Effector memory CD4-positive, alpha-beta T cell (primary cell): ENCODE measurements around the gene TMEM203.

Source experiments
- DNase-seq, 3 donors: peaks; one replicate each; pipeline ENCODE4 v3.0.0-alpha.2; 2020
- H3K27ac ChIP-seq: 2 replicates; pipeline ENCODE4 v1.7.0; 2013; ENCODE audit warnings: mild to moderate bottlenecking, low read length, moderate library complexity; ENCODE audit not compliant: insufficient read depth, poor library complexity, severe bottlenecking
- H3K27me3 ChIP-seq: replicated peaks from 2 replicates; pipeline ENCODE4 v1.7.0; 2013; ENCODE audit warnings: mild to moderate bottlenecking, low read length; ENCODE audit not compliant: insufficient read depth, control insufficient read depth, poor library complexity, severe bottlenecking
- H3K36me3 ChIP-seq: 2 replicates; pipeline ENCODE4 v1.7.0; 2013; ENCODE audit warnings: mild to moderate bottlenecking, low read length, moderate library complexity; ENCODE audit not compliant: control insufficient read depth, insufficient read depth
- H3K4me1 ChIP-seq: 2 replicates; pipeline ENCODE4 v1.7.0; 2013; ENCODE audit warnings: low read length, mild to moderate bottlenecking; ENCODE audit not compliant: control insufficient read depth, insufficient read depth, poor library complexity, severe bottlenecking
- H3K4me3 ChIP-seq: 2 replicates; pipeline ENCODE4 v1.7.0; 2013; ENCODE audit warnings: low read length, low read depth, mild to moderate bottlenecking; ENCODE audit not compliant: insufficient read depth, poor library complexity, severe bottlenecking
- H3K9me3 ChIP-seq: 2 replicates; pipeline ENCODE4 v1.7.0; 2013; ENCODE audit warnings: mild to moderate bottlenecking, low read length, moderate library complexity; ENCODE audit not compliant: control insufficient read depth

Gene TMEM203

GRCh38 chr9:137185921-137186320 is 19.5 kb downstream of the TMEM203 start:
- H3K4me1 ChIP-seq: peaks cover 37% of the 10 kb centered on the region
- H3K4me3 ChIP-seq: no peak overlapping the region
- H3K27me3 ChIP-seq: no peaks in the 10 kb centered on the region
- peaks cover 60% of the 10 kb centered on the region for H3K36me3 ChIP-seq
- no peak for DNase-seq
- no peak overlapping the region for H3K27ac ChIP-seq
- no peaks in the 10 kb centered on the region for H3K9me3 ChIP-seq

- DNase-seq: no peak
- Histone ChIP-seq H3K27me3 (no peaks in the 10 kb centered on the region), H3K9me3 (no peaks in the 10 kb centered on the region), H3K4me1 (peaks cover 34% of the 10 kb centered on the region), H3K4me3 (no peak overlapping the region), H3K36me3 (peaks cover 64% of the 10 kb centered on the region), H3K27ac (no peak overlapping the region)
Measured at GRCh38 chr9:137184881-137185660, 20.4 kb downstream of the TMEM203 start.

DNA sequence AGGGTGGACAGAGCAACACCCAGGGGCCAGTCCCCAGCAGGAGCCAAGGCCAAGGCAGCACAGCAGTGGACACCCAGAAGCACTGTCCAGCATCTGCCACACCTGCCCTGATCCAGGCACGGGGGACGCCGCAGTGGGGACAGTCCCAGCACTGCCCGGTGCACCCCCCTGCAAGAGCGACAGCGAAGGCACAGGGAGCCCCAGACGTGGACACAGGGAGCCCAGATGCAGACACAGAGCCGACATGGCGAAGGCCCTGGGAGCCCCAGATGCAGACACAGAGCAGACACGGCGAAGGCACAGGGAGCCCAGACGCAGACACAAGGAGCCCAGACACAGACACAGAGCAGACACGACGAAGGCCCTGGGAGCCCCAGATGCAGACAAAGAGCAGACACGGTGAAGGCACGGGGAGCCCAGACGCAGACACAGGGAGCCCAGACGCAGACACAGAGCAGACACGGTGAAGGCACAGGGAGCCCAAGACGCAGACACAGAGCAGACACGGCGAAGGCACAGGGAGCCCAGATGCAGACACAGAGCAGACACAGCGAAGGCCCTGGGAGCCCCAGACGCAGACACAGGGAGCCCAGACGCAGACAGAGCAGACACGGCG is 21.4 kb downstream of the TMEM203 start:
- Histone ChIP-seq H3K27me3 (no peaks in the 10 kb centered on the region), H3K4me1 (peaks cover 25% of the 10 kb centered on the region), H3K4me3 (no peak overlapping the region), H3K36me3 (peaks cover 65% of the 10 kb centered on the region), H3K27ac (no peak overlapping the region), H3K9me3 (no peaks in the 10 kb centered on the region)
- no peak for DNase-seq

- Histone ChIP-seq H3K36me3 (peaks cover 75% of the 10 kb centered on the region), H3K4me3 (no peak overlapping the region)
Measured at GRCh38 chr9:137182836-137183235, 22.6 kb downstream of the TMEM203 start.

DNA sequence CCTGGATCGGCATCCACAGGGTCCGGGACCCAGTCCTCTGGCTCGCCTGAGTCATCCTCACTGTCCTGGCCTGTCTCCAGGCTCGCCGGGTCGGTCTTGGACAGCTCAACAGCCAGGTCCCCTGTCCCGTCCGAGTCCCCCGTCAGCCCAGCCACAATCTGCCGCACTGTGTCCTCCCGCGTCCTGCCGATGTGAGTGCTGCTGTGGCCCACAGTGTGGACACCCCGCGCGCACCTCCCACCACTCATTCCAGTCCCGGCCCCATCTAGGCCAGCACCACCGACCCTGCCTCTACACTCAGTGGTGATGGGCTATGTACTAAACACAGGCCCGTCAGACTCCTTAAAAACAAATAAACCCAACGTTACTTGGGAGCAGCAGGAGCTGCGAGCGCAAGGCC is 23.8 kb downstream of the TMEM203 start:
- no peaks in the 10 kb centered on the region for H3K9me3 ChIP-seq
- H3K27me3 ChIP-seq: no peaks in the 10 kb centered on the region
- no peak overlapping the region for H3K4me3 ChIP-seq
- peaks cover 10% of the 10 kb centered on the region for H3K4me1 ChIP-seq
- no peak overlapping the region for H3K27ac ChIP-seq
- peaks cover 75% of the 10 kb centered on the region for H3K36me3 ChIP-seq
- DNase-seq: no peak

More at GRCh38 chr9:137182836-137183235, 22.6 kb downstream of the TMEM203 start:
- H3K4me1 ChIP-seq: peaks cover 21% of the 10 kb centered on the region
- H3K27me3 ChIP-seq: no peaks in the 10 kb centered on the region
- no peaks in the 10 kb centered on the region for H3K9me3 ChIP-seq
- no peak for DNase-seq
- H3K27ac ChIP-seq: no peak overlapping the region

DNA sequence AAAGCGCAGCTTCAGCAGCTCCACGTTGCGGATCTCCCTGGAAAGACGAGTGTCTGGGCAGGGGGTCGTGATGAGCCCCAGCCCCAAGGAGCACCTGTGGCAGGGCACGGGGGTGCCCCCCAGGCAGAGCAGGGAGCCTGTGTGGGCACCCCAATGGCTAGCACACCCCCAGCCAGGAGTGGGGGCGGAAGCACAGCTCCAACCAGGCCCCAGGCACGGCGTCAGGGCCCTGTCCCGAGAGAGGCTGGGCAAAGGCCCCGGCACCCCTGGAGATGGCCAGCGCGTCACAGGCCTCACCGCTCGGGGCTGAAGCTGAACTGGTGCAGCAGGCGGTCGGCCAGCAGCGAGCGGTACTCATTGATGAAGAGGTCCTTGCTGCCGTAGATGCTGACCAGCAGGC is 25.0 kb downstream of the TMEM203 start:
- Histone ChIP-seq H3K36me3 (peaks cover 67% of the 10 kb centered on the region), H3K4me1 (no peaks in the 10 kb centered on the region), H3K27me3 (no peaks in the 10 kb centered on the region), H3K4me3 (no peak overlapping the region), H3K27ac (no peak overlapping the region), H3K9me3 (no peaks in the 10 kb centered on the region)
- DNase-seq: no peak

- Histone ChIP-seq H3K4me1 (no peaks in the 10 kb centered on the region), H3K27ac (no peak overlapping the region), H3K27me3 (no peaks in the 10 kb centered on the region), H3K4me3 (no peak overlapping the region), H3K36me3 (peaks cover 62% of the 10 kb centered on the region), H3K9me3 (no peaks in the 10 kb centered on the region)
- DNase-seq: no peak
Measured at GRCh38 chr9:137179761-137180160, 25.7 kb downstream of the TMEM203 start.

- no peaks in the 10 kb centered on the region for H3K27me3 ChIP-seq
- no peak for DNase-seq
- H3K9me3 ChIP-seq: no peaks in the 10 kb centered on the region
- no peak overlapping the region for H3K4me3 ChIP-seq
- H3K27ac ChIP-seq: no peak overlapping the region
- H3K36me3 ChIP-seq: peaks cover 55% of the 10 kb centered on the region
- H3K4me1 ChIP-seq: no peaks in the 10 kb centered on the region
Measured at GRCh38 chr9:137178939-137179630, 26.4 kb downstream of the TMEM203 start.

GRCh38 chr9:137178201-137178938 is 27.1 kb downstream of the TMEM203 start:
- Histone ChIP-seq H3K9me3 (no peaks in the 10 kb centered on the region), H3K36me3 (peaks cover 48% of the 10 kb centered on the region), H3K27me3 (peaks cover 1% of the 10 kb centered on the region), H3K4me3 (no peak overlapping the region), H3K27ac (no peak overlapping the region), H3K4me1 (no peaks in the 10 kb centered on the region)
- DNase-seq: no peak
